ENCODE results near the gene MCRIP1. TPM values are rescaled to one million over a fixed set of nuclear protein-coding genes. Genes with fewer than 3 reads are reported as not detected.

Gene MCRIP1
- total and polyA plus RNA-seq, 9 of the 15 experiments (the other 6 are each of a cell fraction or from before 2014, with no cell fraction given) = 0.39 to 35.8 (median 9.7) TPM

DNA sequence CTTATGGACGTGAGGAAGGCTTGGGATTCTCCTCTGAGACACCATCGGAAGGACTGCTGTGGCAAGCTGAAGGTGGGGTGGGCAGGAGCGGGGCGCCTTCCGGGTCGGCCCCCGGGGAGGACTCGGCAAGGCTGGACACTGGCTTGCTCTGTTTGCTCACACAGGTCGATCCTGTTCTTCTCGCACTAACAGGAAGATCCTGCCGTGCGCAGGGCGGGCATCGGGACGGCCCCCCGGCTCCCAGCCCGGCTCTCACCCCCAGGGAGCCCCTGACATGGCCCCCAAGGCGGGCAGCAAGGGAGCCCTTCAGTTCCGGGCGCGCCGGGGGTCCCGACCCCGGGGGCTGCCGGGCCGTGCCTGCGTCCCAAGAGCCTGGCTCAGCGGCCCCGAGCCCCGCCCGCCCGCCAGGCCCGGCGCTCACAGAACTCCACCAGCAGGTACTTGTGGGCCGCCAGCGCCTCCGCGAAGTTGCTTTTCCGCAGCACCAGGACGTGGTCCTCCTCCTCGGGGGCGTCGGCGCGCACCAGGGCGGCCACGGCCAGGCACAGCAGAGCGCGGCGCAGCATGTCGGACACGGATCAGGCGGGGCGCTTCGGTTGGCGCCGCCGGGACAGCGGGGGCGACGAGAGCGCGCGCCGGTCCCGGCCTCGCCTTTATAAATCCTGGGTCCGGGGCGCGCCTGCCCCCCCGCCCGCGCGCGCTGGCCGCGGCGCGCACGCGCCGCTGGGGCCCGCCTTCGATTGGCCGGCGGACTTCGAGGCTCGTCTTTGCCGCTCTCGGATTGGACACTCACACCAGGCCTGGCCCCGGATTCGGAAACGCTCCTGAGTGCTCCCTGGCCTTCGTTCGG, 27.0 kb upstream of the MCRIP1 start, which contains the start of gene P4HB (continued):
- TF ChIP-seq, protein P1, sequence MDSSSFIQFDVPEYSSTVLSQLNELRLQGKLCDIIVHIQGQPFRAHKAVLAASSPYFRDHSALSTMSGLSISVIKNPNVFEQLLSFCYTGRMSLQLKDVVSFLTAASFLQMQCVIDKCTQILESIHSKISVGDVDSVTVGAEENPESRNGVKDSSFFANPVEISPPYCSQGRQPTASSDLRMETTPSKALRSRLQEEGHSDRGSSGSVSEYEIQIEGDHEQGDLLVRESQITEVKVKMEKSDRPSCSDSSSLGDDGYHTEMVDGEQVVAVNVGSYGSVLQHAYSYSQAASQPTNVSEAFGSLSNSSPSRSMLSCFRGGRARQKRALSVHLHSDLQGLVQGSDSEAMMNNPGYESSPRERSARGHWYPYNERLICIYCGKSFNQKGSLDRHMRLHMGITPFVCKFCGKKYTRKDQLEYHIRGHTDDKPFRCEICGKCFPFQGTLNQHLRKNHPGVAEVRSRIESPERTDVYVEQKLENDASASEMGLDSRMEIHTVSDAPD (CRISPR knock-in tag; IDR thresholded peaks at IDR 0.05) = no peak
- TF ChIP-seq ZNF695 (CRISPR knock-in tag; IDR thresholded peaks at IDR 0.05) = no peak
- peak; percentile 82 for TF ChIP-seq POLR2H (tag; IDR thresholded peaks at IDR 0.05; ENCODE audit: low read depth)
- peak in 1 of 3 experiments; percentile 6 for TF ChIP-seq YY1 (IDR thresholded peaks at IDR 0.05; ENCODE audit: borderline replicate concordance in 1 of 3, control insufficient read depth in 1 of 3, extremely low read depth in 1 of 3, insufficient read depth in 3 of 3, insufficient read length in 1 of 3, insufficient replicate concordance in 2 of 3, low read depth in 1 of 3, low read length in 2 of 3)
- TF ChIP-seq PHF21A (IDR thresholded peaks at IDR 0.05; ENCODE audit: borderline replicate concordance, low read depth) = no peak
- no peak for TF ChIP-seq ZNF431 (CRISPR knock-in tag; IDR thresholded peaks at IDR 0.05)
- TF ChIP-seq, protein P2, sequence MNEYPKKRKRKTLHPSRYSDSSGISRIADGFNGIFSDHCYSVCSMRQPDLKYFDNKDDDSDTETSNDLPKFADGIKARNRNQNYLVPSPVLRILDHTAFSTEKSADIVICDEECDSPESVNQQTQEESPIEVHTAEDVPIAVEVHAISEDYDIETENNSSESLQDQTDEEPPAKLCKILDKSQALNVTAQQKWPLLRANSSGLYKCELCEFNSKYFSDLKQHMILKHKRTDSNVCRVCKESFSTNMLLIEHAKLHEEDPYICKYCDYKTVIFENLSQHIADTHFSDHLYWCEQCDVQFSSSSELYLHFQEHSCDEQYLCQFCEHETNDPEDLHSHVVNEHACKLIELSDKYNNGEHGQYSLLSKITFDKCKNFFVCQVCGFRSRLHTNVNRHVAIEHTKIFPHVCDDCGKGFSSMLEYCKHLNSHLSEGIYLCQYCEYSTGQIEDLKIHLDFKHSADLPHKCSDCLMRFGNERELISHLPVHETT (CRISPR knock-in tag; conservative IDR thresholded peaks at IDR 0.05 in 1 of 2, IDR thresholded peaks at IDR 0.05 in 1 of 2) = no peak
- peak; percentile 74 for TF ChIP-seq SIN3B (IDR thresholded peaks at IDR 0.05; ENCODE audit: low read depth)
- TF ChIP-seq U2AF2 (optimal IDR thresholded peaks at IDR 0.05; ENCODE audit: low read depth, low read length) = no peak
- peak; percentile 72; the same call in 1 of the 2 replicates for TF ChIP-seq HNRNPL (IDR thresholded peaks at IDR 0.05; ENCODE audit: low read depth, low read length)
- no peak; the same call in 1 of the 2 replicates for TF ChIP-seq KAT7 (CRISPR knock-in tag; IDR thresholded peaks at IDR 0.05; ENCODE audit: borderline replicate concordance)
- TF ChIP-seq, protein P3, sequence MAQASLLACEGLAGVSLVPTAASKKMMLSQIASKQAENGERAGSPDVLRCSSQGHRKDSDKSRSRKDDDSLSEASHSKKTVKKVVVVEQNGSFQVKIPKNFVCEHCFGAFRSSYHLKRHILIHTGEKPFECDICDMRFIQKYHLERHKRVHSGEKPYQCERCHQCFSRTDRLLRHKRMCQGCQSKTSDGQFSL (CRISPR knock-in tag; IDR thresholded peaks at IDR 0.05) = 0 out of 2 replicates have a peak, but pooled peaks have one; percentile 24
- TF ChIP-seq, protein P3 (tag; IDR thresholded peaks at IDR 0.05) = peak in 1 of 2 experiments; percentile 73; a peak in 2 of 4 replicates
- TF ChIP-seq HDAC1 (IDR thresholded peaks at IDR 0.05) = peak in 1 of 2 experiments; percentile 18; a peak in 1 of 4 replicates
- TF ChIP-seq, protein P4, sequence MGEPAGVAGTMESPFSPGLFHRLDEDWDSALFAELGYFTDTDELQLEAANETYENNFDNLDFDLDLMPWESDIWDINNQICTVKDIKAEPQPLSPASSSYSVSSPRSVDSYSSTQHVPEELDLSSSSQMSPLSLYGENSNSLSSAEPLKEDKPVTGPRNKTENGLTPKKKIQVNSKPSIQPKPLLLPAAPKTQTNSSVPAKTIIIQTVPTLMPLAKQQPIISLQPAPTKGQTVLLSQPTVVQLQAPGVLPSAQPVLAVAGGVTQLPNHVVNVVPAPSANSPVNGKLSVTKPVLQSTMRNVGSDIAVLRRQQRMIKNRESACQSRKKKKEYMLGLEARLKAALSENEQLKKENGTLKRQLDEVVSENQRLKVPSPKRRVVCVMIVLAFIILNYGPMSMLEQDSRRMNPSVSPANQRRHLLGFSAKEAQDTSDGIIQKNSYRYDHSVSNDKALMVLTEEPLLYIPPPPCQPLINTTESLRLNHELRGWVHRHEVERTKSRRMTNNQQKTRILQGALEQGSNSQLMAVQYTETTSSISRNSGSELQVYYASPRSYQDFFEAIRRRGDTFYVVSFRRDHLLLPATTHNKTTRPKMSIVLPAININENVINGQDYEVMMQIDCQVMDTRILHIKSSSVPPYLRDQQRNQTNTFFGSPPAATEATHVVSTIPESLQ (CRISPR knock-in tag; IDR thresholded peaks at IDR 0.05) = 0 out of 2 replicates have a peak, but pooled peaks have one; percentile 18
- TF ChIP-seq ZNF134 (CRISPR knock-in tag; conservative IDR thresholded peaks at IDR 0.05) = no peak
- TF ChIP-seq, protein P5, sequence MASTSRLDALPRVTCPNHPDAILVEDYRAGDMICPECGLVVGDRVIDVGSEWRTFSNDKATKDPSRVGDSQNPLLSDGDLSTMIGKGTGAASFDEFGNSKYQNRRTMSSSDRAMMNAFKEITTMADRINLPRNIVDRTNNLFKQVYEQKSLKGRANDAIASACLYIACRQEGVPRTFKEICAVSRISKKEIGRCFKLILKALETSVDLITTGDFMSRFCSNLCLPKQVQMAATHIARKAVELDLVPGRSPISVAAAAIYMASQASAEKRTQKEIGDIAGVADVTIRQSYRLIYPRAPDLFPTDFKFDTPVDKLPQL (IDR thresholded peaks at IDR 0.05; ENCODE audit: extremely low read depth, insufficient read length) = peak; percentile 68
- TF ChIP-seq ZBTB17 (CRISPR knock-in tag; IDR thresholded peaks at IDR 0.05) = no peak

Measured in K562 (cell line).